HEK293 (cell line): ENCODE measurements around the gene FIS1.

Source experiments
- CTCF ChIP-seq: fragments of 450-650 bp; formaldehyde crosslinking; IDR thresholded peaks from 2 replicates; pipeline ENCODE4 v1.5.1; 2016; ENCODE audit warnings: missing biosample characterization, missing genetic modification characterization
- GLI2 ChIP-seq: fragments of 450-650 bp; formaldehyde crosslinking; IDR thresholded peaks from 2 replicates; pipeline ENCODE4; 2017; ENCODE audit warnings: missing biosample characterization, missing genetic modification characterization, low read depth, borderline replicate concordance
- YY1 ChIP-seq: fragments of 450-650 bp; formaldehyde crosslinking; IDR thresholded peaks from 2 replicates; pipeline ENCODE4 v1.5.1; 2018; ENCODE audit warnings: missing biosample characterization, missing genetic modification characterization
- ZFP37 ChIP-seq: fragments of 450-650 bp; formaldehyde crosslinking; IDR thresholded peaks from 2 replicates; pipeline ENCODE4 v1.5.1; 2016; ENCODE audit warnings: missing biosample characterization, missing genetic modification characterization
- ZNF138 ChIP-seq: fragments of 450-650 bp; formaldehyde crosslinking; IDR thresholded peaks from 2 replicates; pipeline ENCODE4 v1.5.1; 2016; ENCODE audit warnings: missing biosample characterization, missing genetic modification characterization, borderline replicate concordance

DNA sequence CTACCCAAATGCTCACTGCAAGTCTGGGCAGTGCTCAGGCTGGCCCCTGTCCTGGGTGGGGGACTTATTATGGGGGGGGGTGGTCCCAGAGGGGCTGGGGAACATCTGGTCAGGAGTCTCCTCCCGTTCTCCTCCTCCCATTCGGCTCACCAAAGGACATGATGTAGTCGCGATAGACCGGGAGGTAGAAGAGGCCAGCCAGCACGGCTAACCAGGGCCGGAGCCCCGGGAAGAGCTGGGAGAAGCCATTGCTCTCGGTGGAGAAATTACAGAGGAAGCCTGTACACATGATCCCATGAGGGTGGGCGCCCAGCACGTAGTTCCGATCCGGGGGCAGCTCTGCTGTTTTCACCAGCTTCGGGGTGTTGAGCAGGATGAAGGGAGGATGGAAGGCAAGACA is 46.4 kb downstream of the FIS1 start:
- TF ChIP-seq ZNF138 (tag by site-specific recombination) (no peak), CTCF (tag by site-specific recombination) (no peak), YY1 (no peak), GLI2 (no peak), ZFP37 (no peak)
